HG02973 (cell line): ENCODE measurements around the gene SPDYE2B.
"Not testable (repeated sequence)": the region's sequence is repeated elsewhere in the genome, so short reads cannot be mapped to it uniquely, and the experiment has no call there.

Experiments used
- ATAC-seq: cut with Tn5 transposase; IDR thresholded peaks from one replicate; pipeline ENCODE4 v1.9.1; 2021; ENCODE audit warnings: moderate library complexity; ENCODE audit not compliant: unreplicated experiment

The SPDYE2B gene

GRCh38 chr7:102649924-102650323 is at the start of gene SPDYE2B:
Gene SPDYE2B (plus strand): TSS chr7:102650319. CDS start chr7:102652349, 2,030 bp downstream.
- not testable (repeated sequence) for ATAC-seq

GRCh38 chr7:102602317-102602716 is 47.8 kb upstream of the SPDYE2B start:
- not testable (repeated sequence) for ATAC-seq

- ATAC-seq = not testable (repeated sequence)
These were observed 45.5 kb upstream of the SPDYE2B start for GRCh38 chr7:102604431-102605145.

GRCh38 chr7:102606848-102607247 is 43.3 kb upstream of the SPDYE2B start:
- not testable (repeated sequence) for ATAC-seq

GRCh38 chr7:102609734-102610133 is 40.4 kb upstream of the SPDYE2B start:
- ATAC-seq = not testable (repeated sequence)

- ATAC-seq = not testable (repeated sequence)
These were observed 39.7 kb upstream of the SPDYE2B start for GRCh38 chr7:102610441-102610840.

GRCh38 chr7:102611013-102611674 is 39.0 kb upstream of the SPDYE2B start:
- peak; percentile 19 for ATAC-seq

- not testable (repeated sequence) for ATAC-seq
These were observed 38.3 kb upstream of the SPDYE2B start for GRCh38 chr7:102611675-102612325.

- ATAC-seq = peak; percentile 51
These were observed 36.4 kb upstream of the SPDYE2B start for GRCh38 chr7:102613575-102614345.

- ATAC-seq = peak; percentile 6
These were observed 35.8 kb upstream of the SPDYE2B start for GRCh38 chr7:102614346-102614697.

GRCh38 chr7:102614873-102615272 is 35.2 kb upstream of the SPDYE2B start:
- ATAC-seq = not testable (repeated sequence)

- ATAC-seq = not testable (repeated sequence)
These were observed 34.2 kb upstream of the SPDYE2B start for GRCh38 chr7:102615930-102616329.

- peak; percentile 74 for ATAC-seq
These were observed 33.5 kb upstream of the SPDYE2B start, which contains the start of gene RASA4 for GRCh38 chr7:102616507-102617125. Gene RASA4 (minus strand): TSS chr7:102616756. CDS start chr7:102616689, 67 bp downstream.

- not testable (repeated sequence) for ATAC-seq
These were observed 32.0 kb upstream of the SPDYE2B start for GRCh38 chr7:102618122-102618521.

- ATAC-seq = not testable (repeated sequence)
These were observed 22.7 kb upstream of the SPDYE2B start for GRCh38 chr7:102627271-102627904.

GRCh38 chr7:102630622-102631021 is 19.5 kb upstream of the SPDYE2B start:
- not testable (repeated sequence) for ATAC-seq

GRCh38 chr7:102634299-102634698 is 15.8 kb upstream of the SPDYE2B start:
- not testable (repeated sequence) for ATAC-seq

GRCh38 chr7:102635354-102635753 is 14.8 kb upstream of the SPDYE2B start:
- ATAC-seq = not testable (repeated sequence)

GRCh38 chr7:102636956-102637355 is 13.2 kb upstream of the SPDYE2B start:
- ATAC-seq = not testable (repeated sequence)

- not testable (repeated sequence) for ATAC-seq
These were observed 11.3 kb upstream of the SPDYE2B start for GRCh38 chr7:102638848-102639247.
